Liver (tissue), 9 donors: Measurements from ENCODE around the gene DEFB121. TPM values are rescaled to one million over a fixed set of nuclear protein-coding genes. Genes with fewer than 3 reads are reported as not detected.

Experiments used
- DNase-seq: peaks from one replicate; pipeline ENCODE4 v3.0.0-alpha.2; 2017; ENCODE audit warnings: low spot score
- H3K27ac ChIP-seq, 2 donors: one replicate each; pipeline ENCODE4 v1.7.0; 2013; ENCODE audit warnings: inconsistent platforms in 2 of 2, low read length in 2 of 2, control low read depth in 1 of 2, low read depth in 1 of 2, mild to moderate bottlenecking in 1 of 2
- H3K27me3 ChIP-seq, 4 donors: one replicate each; pipeline versions ENCODE4 v1.6.1 to v1.7.0; 2013; ENCODE audit warnings: low read length in 3 of 4, inconsistent platforms in 1 of 4, mild to moderate bottlenecking in 1 of 4, moderate library complexity in 1 of 4; ENCODE audit not compliant: control insufficient read depth in 4 of 4, insufficient read depth in 4 of 4
- H3K36me3 ChIP-seq, 4 donors: one replicate each; pipeline versions ENCODE4 v1.6.1 to v1.7.0; 2013; ENCODE audit warnings: low read length in 3 of 4, mild to moderate bottlenecking in 3 of 4, low read depth in 1 of 4, moderate library complexity in 1 of 4; ENCODE audit not compliant: control insufficient read depth in 4 of 4, insufficient read depth in 3 of 4
- H3K4me1 ChIP-seq, 4 donors: one replicate each; pipeline versions ENCODE4 v1.6.1 to v1.7.0; 2013; ENCODE audit warnings: low read length in 3 of 4, mild to moderate bottlenecking in 3 of 4, moderate library complexity in 1 of 4; ENCODE audit not compliant: control insufficient read depth in 4 of 4, insufficient read depth in 4 of 4
- H3K4me3 ChIP-seq, 3 donors: one replicate each; pipeline versions ENCODE4 v1.6.1 to v1.7.0; 2013; ENCODE audit warnings: low read length in 3 of 3, control low read depth in 1 of 3, low read depth in 1 of 3, mild to moderate bottlenecking in 1 of 3
- H3K9ac ChIP-seq, 2 donors: one replicate each; pipeline ENCODE4 v1.7.0; 2013; ENCODE audit warnings: low read length in 2 of 2, mild to moderate bottlenecking in 2 of 2, moderate library complexity in 2 of 2, control low read depth in 1 of 2, low read depth in 1 of 2
- H3K9me3 ChIP-seq, 4 donors: one replicate each; pipeline versions ENCODE4 v1.6.1 to v1.7.0; 2013; ENCODE audit warnings: low read length in 3 of 4; ENCODE audit not compliant: control insufficient read depth in 4 of 4
- EGR1 ChIP-seq, 2 donors: IDR thresholded peaks; 2 replicates each; pipeline ENCODE4 v1.6.1; 2016 to 2018; ENCODE audit warnings: antibody characterized with exemption in 2 of 2, low read depth in 2 of 2
- FOXA1 ChIP-seq: IDR thresholded peaks from 2 replicates; pipeline ENCODE4 v1.6.1; 2016; ENCODE audit warnings: antibody characterized with exemption
- FOXA2 ChIP-seq: IDR thresholded peaks from 2 replicates; pipeline ENCODE4 v1.6.1; 2016; ENCODE audit warnings: antibody characterized with exemption
- GABPA ChIP-seq, 2 donors: IDR thresholded peaks in 1 of 2; conservative IDR thresholded peaks in 1 of 2; 2 replicates each; pipeline ENCODE4 v1.6.1; 2016; ENCODE audit warnings: antibody characterized with exemption in 2 of 2, mild to moderate bottlenecking in 1 of 2, moderate library complexity in 1 of 2
- HNF4A ChIP-seq, 2 donors: conservative IDR thresholded peaks; 2 replicates each; pipeline ENCODE4 v1.6.1; 2016; ENCODE audit warnings: antibody characterized with exemption in 2 of 2, mild to moderate bottlenecking in 2 of 2
- HNF4G ChIP-seq: IDR thresholded peaks from 2 replicates; pipeline ENCODE4 v1.6.1; 2016; ENCODE audit warnings: antibody characterized with exemption
- JUND ChIP-seq, 2 donors: IDR thresholded peaks; 2 replicates each; pipeline ENCODE4 v1.6.1; 2016; ENCODE audit warnings: antibody characterized with exemption in 2 of 2
- NR2F2 ChIP-seq: IDR thresholded peaks from 2 replicates; pipeline ENCODE4 v1.6.1; 2016; ENCODE audit warnings: antibody characterized with exemption
- RAD21 ChIP-seq, 2 donors: IDR thresholded peaks; 2 replicates each; pipeline ENCODE4 v1.6.1; 2016; ENCODE audit warnings: antibody characterized with exemption in 2 of 2, mild to moderate bottlenecking in 2 of 2
- RXRA ChIP-seq, 2 donors: IDR thresholded peaks; 2 replicates each; pipeline ENCODE4 v1.6.1; 2017 to 2018; ENCODE audit warnings: antibody characterized with exemption in 2 of 2, mild to moderate bottlenecking in 1 of 2
- SP1 ChIP-seq: IDR thresholded peaks from 2 replicates; pipeline ENCODE4 v1.6.1; 2018; ENCODE audit warnings: antibody characterized with exemption, mild to moderate bottlenecking
- TAF1 ChIP-seq: conservative IDR thresholded peaks from 2 replicates; pipeline ENCODE4 v1.6.1; 2016; ENCODE audit warnings: antibody characterized with exemption, mild to moderate bottlenecking
- YY1 ChIP-seq: IDR thresholded peaks from 2 replicates; pipeline ENCODE4 v1.6.1; 2016; ENCODE audit warnings: antibody characterized with exemption, mild to moderate bottlenecking
- WGBS: extraction: QIAGEN DNeasy Blood & Tissue Kit; methylation state at CpG from one replicate; pipeline ENCODE4 v1.1.7; 2013; 5-methylcytosine and 5-hydroxymethylcytosine counted together
- polyA plus RNA-seq, 2 donors: library from polyadenylated mRNA; stranded (reverse) in 1 of 2; unstranded in 1 of 2; fragments of 200-250 nt in 1 of 2; fragments of >200 nt in 1 of 2; fragmentation: Nextera tagmentation in 1 of 2; extraction: Ambion mirVana in 1 of 2; gene quantifications; one replicate each; pipeline versions ENCODE4 v1.2.1 to v1.2.3, GENCODE V29; 2013 to 2015
- total RNA-seq, 2 donors: library from RNA; depleted of rRNA; stranded (reverse); fragments of >200 nt; gene quantifications; one replicate each; pipeline ENCODE4 v1.2.3, GENCODE V29; 2014
- TF ChIP-seq, protein P1 (sequence below): IDR thresholded peaks from 2 replicates; pipeline ENCODE4 v1.6.1; 2016; ENCODE audit warnings: antibody characterized with exemption
- TF ChIP-seq, protein P2 (sequence below): fragments of 150-350 bp; IDR thresholded peaks from 2 replicates; pipeline ENCODE4 v1.5.1; 2017; ENCODE audit warnings: improper control_type of control experiment, low read depth, low read length; ENCODE audit not compliant: missing input control
- TF ChIP-seq, protein P3 (sequence below): IDR thresholded peaks from 2 replicates; pipeline ENCODE4 v1.6.1; 2016; ENCODE audit warnings: antibody characterized with exemption, mild to moderate bottlenecking
- TF ChIP-seq, protein P4 (sequence below): IDR thresholded peaks from 2 replicates; pipeline ENCODE4 v1.6.1; 2016; ENCODE audit warnings: antibody characterized with exemption
- TF ChIP-seq, protein P5 (sequence below): IDR thresholded peaks from 2 replicates; pipeline ENCODE4 v1.6.1; 2016; ENCODE audit warnings: antibody characterized with exemption
- donor health status: healthy.
- donor health status: healthy.
- donor health status: healthy.
- donor health status: healthy.
- donor health status: healthy.

Gene DEFB121
- total and polyA plus RNA-seq, 4 donors = not detected

DNA sequence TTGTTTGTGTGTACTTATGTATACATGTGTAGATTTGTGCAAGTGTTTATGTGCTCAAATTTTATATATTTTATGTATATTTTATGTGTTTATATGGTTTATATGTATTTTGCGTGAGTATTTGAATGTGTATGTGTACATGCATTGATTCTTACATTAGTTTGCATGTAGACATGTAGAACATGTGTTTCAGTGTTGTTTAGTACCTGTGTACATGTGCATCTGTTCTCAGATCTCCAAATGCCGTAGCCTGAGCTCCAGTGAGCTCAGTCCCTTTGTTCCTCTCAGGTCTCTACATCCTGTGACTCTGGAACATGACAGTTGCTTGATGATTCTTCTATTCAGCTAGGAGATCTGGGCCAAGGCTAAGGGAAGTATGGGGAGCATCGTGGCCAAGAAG lies 11.1 kb downstream of the DEFB121 start:
- H3K36me3 ChIP-seq = no peaks in the 10 kb centered on the region
- no peak overlapping the region for H3K4me3 ChIP-seq
- no peaks in the 10 kb centered on the region for H3K4me1 ChIP-seq
- peaks cover 0 to 2% (median 0%) of the 10 kb centered on the region in 4 donors for H3K9me3 ChIP-seq
- peaks cover 0 to 3% (median 0%) of the 10 kb centered on the region in 4 donors for H3K27me3 ChIP-seq
- no peak for TF ChIP-seq HNF4A (conservative IDR thresholded peaks at IDR 0.05)
- TF ChIP-seq, protein P1, sequence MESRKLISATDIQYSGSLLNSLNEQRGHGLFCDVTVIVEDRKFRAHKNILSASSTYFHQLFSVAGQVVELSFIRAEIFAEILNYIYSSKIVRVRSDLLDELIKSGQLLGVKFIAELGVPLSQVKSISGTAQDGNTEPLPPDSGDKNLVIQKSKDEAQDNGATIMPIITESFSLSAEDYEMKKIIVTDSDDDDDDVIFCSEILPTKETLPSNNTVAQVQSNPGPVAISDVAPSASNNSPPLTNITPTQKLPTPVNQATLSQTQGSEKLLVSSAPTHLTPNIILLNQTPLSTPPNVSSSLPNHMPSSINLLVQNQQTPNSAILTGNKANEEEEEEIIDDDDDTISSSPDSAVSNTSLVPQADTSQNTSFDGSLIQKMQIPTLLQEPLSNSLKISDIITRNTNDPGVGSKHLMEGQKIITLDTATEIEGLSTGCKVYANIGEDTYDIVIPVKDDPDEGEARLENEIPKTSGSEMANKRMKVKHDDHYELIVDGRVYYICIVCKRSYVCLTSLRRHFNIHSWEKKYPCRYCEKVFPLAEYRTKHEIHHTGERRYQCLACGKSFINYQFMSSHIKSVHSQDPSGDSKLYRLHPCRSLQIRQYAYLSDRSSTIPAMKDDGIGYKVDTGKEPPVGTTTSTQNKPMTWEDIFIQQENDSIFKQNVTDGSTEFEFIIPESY = no peak
- TF ChIP-seq, protein P2, sequence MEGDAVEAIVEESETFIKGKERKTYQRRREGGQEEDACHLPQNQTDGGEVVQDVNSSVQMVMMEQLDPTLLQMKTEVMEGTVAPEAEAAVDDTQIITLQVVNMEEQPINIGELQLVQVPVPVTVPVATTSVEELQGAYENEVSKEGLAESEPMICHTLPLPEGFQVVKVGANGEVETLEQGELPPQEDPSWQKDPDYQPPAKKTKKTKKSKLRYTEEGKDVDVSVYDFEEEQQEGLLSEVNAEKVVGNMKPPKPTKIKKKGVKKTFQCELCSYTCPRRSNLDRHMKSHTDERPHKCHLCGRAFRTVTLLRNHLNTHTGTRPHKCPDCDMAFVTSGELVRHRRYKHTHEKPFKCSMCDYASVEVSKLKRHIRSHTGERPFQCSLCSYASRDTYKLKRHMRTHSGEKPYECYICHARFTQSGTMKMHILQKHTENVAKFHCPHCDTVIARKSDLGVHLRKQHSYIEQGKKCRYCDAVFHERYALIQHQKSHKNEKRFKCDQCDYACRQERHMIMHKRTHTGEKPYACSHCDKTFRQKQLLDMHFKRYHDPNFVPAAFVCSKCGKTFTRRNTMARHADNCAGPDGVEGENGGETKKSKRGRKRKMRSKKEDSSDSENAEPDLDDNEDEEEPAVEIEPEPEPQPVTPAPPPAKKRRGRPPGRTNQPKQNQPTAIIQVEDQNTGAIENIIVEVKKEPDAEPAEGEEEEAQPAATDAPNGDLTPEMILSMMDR = no peak
- TF ChIP-seq EGR1 (IDR thresholded peaks at IDR 0.05; ENCODE audit: low read depth in 2 of 2) = no peak
- no peak for TF ChIP-seq RXRA (IDR thresholded peaks at IDR 0.05)
- no peak for TF ChIP-seq RAD21 (IDR thresholded peaks at IDR 0.05)
- TF ChIP-seq, protein P3, sequence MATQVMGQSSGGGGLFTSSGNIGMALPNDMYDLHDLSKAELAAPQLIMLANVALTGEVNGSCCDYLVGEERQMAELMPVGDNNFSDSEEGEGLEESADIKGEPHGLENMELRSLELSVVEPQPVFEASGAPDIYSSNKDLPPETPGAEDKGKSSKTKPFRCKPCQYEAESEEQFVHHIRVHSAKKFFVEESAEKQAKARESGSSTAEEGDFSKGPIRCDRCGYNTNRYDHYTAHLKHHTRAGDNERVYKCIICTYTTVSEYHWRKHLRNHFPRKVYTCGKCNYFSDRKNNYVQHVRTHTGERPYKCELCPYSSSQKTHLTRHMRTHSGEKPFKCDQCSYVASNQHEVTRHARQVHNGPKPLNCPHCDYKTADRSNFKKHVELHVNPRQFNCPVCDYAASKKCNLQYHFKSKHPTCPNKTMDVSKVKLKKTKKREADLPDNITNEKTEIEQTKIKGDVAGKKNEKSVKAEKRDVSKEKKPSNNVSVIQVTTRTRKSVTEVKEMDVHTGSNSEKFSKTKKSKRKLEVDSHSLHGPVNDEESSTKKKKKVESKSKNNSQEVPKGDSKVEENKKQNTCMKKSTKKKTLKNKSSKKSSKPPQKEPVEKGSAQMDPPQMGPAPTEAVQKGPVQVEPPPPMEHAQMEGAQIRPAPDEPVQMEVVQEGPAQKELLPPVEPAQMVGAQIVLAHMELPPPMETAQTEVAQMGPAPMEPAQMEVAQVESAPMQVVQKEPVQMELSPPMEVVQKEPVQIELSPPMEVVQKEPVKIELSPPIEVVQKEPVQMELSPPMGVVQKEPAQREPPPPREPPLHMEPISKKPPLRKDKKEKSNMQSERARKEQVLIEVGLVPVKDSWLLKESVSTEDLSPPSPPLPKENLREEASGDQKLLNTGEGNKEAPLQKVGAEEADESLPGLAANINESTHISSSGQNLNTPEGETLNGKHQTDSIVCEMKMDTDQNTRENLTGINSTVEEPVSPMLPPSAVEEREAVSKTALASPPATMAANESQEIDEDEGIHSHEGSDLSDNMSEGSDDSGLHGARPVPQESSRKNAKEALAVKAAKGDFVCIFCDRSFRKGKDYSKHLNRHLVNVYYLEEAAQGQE = no peak
- TF ChIP-seq GABPA (IDR thresholded peaks at IDR 0.05 in 1 of 2, conservative IDR thresholded peaks at IDR 0.05 in 1 of 2) = no peak
- TF ChIP-seq, protein P4, sequence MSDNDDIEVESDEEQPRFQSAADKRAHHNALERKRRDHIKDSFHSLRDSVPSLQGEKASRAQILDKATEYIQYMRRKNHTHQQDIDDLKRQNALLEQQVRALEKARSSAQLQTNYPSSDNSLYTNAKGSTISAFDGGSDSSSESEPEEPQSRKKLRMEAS = no peak
- no peak for TF ChIP-seq SP1
- TF ChIP-seq, protein P5, sequence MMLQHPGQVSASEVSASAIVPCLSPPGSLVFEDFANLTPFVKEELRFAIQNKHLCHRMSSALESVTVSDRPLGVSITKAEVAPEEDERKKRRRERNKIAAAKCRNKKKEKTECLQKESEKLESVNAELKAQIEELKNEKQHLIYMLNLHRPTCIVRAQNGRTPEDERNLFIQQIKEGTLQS = no peak
- no peak for TF ChIP-seq NR2F2
- no peak for TF ChIP-seq JUND (IDR thresholded peaks at IDR 0.05)
- TF ChIP-seq FOXA2 = no peak
- no peak for TF ChIP-seq HNF4G
- TF ChIP-seq YY1 = no peak
- TF ChIP-seq TAF1 = no peak
- TF ChIP-seq FOXA1 = no peak
- DNase-seq = no peak
- 34% methylated on average over 3 of the region's 3 CpGs for WGBS
- no peak overlapping the region for H3K9ac ChIP-seq
- no peak overlapping the region for H3K27ac ChIP-seq
